Measurements from ENCODE around the gene CS. TPM values are rescaled to one million over a fixed set of nuclear protein-coding genes. Genes with fewer than 3 reads are reported as not detected.

Gene CS
- total RNA-seq, 1 experiment from 2014 or later, result 254 TPM

Other genes with a start within 250 kb of the CS start
- 170 and 183 TPM in 2 replicates for gene ERBB3, start 220.2 kb downstream of the CS start, total RNA-seq (2022)
- gene PA2G4, start 195.8 kb downstream of the CS start, total RNA-seq (2022), result 229 and 233 TPM in 2 replicates
- gene RPL41, start 183.7 kb downstream of the CS start, total RNA-seq (2022), result 2,379 and 2,426 TPM in 2 replicates
- gene ZC3H10, start 182.1 kb downstream of the CS start, total RNA-seq (2022), result 6.6 and 8.2 TPM in 2 replicates
- 72.7 and 91.1 TPM in 2 replicates for gene ESYT1, start 172.1 kb downstream of the CS start, total RNA-seq (2022)
- 52.4 and 53.7 TPM in 2 replicates for gene MYL6B, start 147.7 kb downstream of the CS start, total RNA-seq (2022)
- gene MYL6, start 142.0 kb downstream of the CS start, total RNA-seq (2022), result 1,037 and 1,130 TPM in 2 replicates
- 143 and 150 TPM in 2 replicates for gene SMARCC2, start 110.8 kb downstream of the CS start, total RNA-seq (2022)
- gene RNF41, start 78.4 kb downstream of the CS start, total RNA-seq (2022), result 42.6 and 43.9 TPM in 2 replicates
- 55.5 and 63.3 TPM in 2 replicates for gene NABP2, start 76.0 kb downstream of the CS start, total RNA-seq (2022)
- 0.98 TPM in 1 of 2 replicates, not detected in the other for gene SLC39A5, start 70.3 kb downstream of the CS start, total RNA-seq (2022)
- gene ANKRD52, start 41.9 kb downstream of the CS start, total RNA-seq (2022), result 45.3 and 50.6 TPM in 2 replicates
- 10.7 and 11.4 TPM in 2 replicates for gene COQ10A, start 33.4 kb downstream of the CS start, total RNA-seq (2022)
- gene CNPY2, start 15.7 kb upstream of the CS start, total RNA-seq (2022), result 228 and 236 TPM in 2 replicates
- gene PAN2, start 33.7 kb upstream of the CS start, total RNA-seq (2022), result 53.5 and 72.5 TPM in 2 replicates
- 1.8 and 2.9 TPM in 2 replicates for gene IL23A, start 38.6 kb upstream of the CS start, total RNA-seq (2022)
- 127 and 214 TPM in 2 replicates for gene STAT2, start 59.8 kb upstream of the CS start, total RNA-seq (2022)
- gene APOF, start 62.5 kb upstream of the CS start, total RNA-seq (2022), result not detected in 2 replicates
- gene TIMELESS, start 149.1 kb upstream of the CS start, total RNA-seq (2022), result 44.4 and 48.6 TPM in 2 replicates
- not detected in 2 replicates for gene MIP, start 154.3 kb upstream of the CS start, total RNA-seq (2022)
- gene SPRYD4, start 168.2 kb upstream of the CS start, total RNA-seq (2022), result 6.1 and 6.6 TPM in 2 replicates
- gene GLS2, start 187.8 kb upstream of the CS start, total RNA-seq (2022), result 1.9 and 2.7 TPM in 2 replicates
- 96.4 and 105 TPM in 2 replicates for gene RBMS2, start 221.5 kb upstream of the CS start, total RNA-seq (2022)

Data from Calu3 (cell line).